RWPE2 (cell line): ENCODE data around the gene MOB3C.

Experiments
- ATAC-seq: fragments of 200-7000 bp; cut with Tn5 transposase; 3 replicates; pipeline ENCODE4 v1.9.1; 2021; ENCODE audit warnings: low read depth
- DNase-seq: peaks from one replicate; pipeline ENCODE4 v3.0.0-alpha.2; 2020; ENCODE audit warnings: low spot score
- H3K27ac ChIP-seq: fragments of 450-650 bp; 2 replicates; pipeline ENCODE4 v1.5.1; 2017; ENCODE audit warnings: mild to moderate bottlenecking; ENCODE audit not compliant: poor library complexity, severe bottlenecking
- H3K27me3 ChIP-seq: fragments of 250-450 bp; sonication (Bioruptor Pico); 2 replicates; pipeline ENCODE4 v1.5.1; 2021; ENCODE audit warnings: mild to moderate bottlenecking, moderate library complexity; ENCODE audit not compliant: insufficient read depth, poor library complexity, severe bottlenecking
- H3K36me3 ChIP-seq: fragments of 250-450 bp; sonication (Bioruptor Pico); 2 replicates; pipeline ENCODE4 v1.5.1; 2020; ENCODE audit warnings: low read depth, mild to moderate bottlenecking, moderate library complexity
- H3K4me1 ChIP-seq: fragments of 250-450 bp; sonication (Bioruptor Pico); 2 replicates; pipeline ENCODE4 v1.5.1; 2021; ENCODE audit warnings: mild to moderate bottlenecking, moderate library complexity; ENCODE audit not compliant: insufficient read depth, poor library complexity, severe bottlenecking
- H3K4me3 ChIP-seq: fragments of 250-450 bp; sonication (Bioruptor Pico); 2 replicates; pipeline ENCODE4 v1.5.1; 2021; ENCODE audit warnings: mild to moderate bottlenecking, moderate library complexity; ENCODE audit not compliant: severe bottlenecking
- H3K9me3 ChIP-seq: fragments of 250-450 bp; sonication (Bioruptor Pico); 2 replicates; pipeline ENCODE4 v1.5.1; 2021; ENCODE audit warnings: mild to moderate bottlenecking, moderate library complexity; ENCODE audit not compliant: severe bottlenecking
- CTCF ChIP-seq: fragments of 450-650 bp; IDR thresholded peaks from one replicate; pipeline ENCODE4 v1.5.1; 2017; ENCODE audit warnings: mild to moderate bottlenecking, moderate library complexity; ENCODE audit not compliant: poor library complexity, severe bottlenecking

Gene MOB3C

GRCh38 chr1:46647611-46648010, 31.0 kb upstream of the MOB3C start:
- no peak for DNase-seq

GRCh38 chr1:46646844-46647243, 30.2 kb upstream of the MOB3C start:
- no peak overlapping the region for H3K27ac ChIP-seq
- TF ChIP-seq CTCF: no peak

More at GRCh38 chr1:46647611-46648010, 31.0 kb upstream of the MOB3C start:
- H3K36me3 ChIP-seq: peaks cover 60% of the 10 kb centered on the region
- H3K4me3 ChIP-seq: no peak overlapping the region
- H3K27me3 ChIP-seq: no peaks in the 10 kb centered on the region
- peaks cover 5% of the 10 kb centered on the region for H3K4me1 ChIP-seq
- no peak for TF ChIP-seq CTCF
- H3K27ac ChIP-seq: no peak overlapping the region
- peaks cover 10% of the 10 kb centered on the region for H3K9me3 ChIP-seq
- no peak for ATAC-seq

DNA sequence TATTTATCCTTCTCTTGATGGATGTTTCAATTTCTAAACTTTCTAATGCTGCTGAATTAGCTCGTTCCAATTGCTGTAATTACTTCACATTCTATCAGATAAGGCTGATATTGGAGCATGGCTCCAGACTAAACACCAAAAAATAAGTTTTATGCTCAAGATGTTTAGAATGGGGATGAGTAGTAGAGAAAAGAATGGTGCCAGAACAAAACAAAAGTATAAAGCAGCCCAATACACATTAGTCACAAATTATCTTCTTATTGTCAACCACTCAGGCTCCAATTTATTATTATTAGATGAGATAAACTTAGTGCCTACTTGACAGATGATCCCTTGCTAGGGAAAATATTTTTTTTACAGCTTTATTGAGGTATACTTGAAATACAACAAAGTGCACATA, 29.7 kb upstream of the MOB3C start:
- Histone ChIP-seq H3K4me1 (peaks cover 5% of the 10 kb centered on the region), H3K27ac (no peak overlapping the region), H3K9me3 (peaks cover 10% of the 10 kb centered on the region), H3K27me3 (no peaks in the 10 kb centered on the region), H3K36me3 (peaks cover 53% of the 10 kb centered on the region), H3K4me3 (no peak overlapping the region)
- TF ChIP-seq CTCF: no peak
- DNase-seq (no peak), ATAC-seq (no peak)

More at GRCh38 chr1:46646844-46647243, 30.2 kb upstream of the MOB3C start:
- ATAC-seq (no peak), DNase-seq (no peak)
- peaks cover 56% of the 10 kb centered on the region for H3K36me3 ChIP-seq
- peaks cover 5% of the 10 kb centered on the region for H3K4me1 ChIP-seq
- no peaks in the 10 kb centered on the region for H3K27me3 ChIP-seq
- no peak overlapping the region for H3K4me3 ChIP-seq
- H3K9me3 ChIP-seq: peaks cover 10% of the 10 kb centered on the region

- DNase-seq (no peak), ATAC-seq (no peak)
- no peaks in the 10 kb centered on the region for H3K27me3 ChIP-seq
- H3K4me3 ChIP-seq: no peak overlapping the region
- peaks cover 10% of the 10 kb centered on the region for H3K9me3 ChIP-seq
- H3K36me3 ChIP-seq: peaks cover 51% of the 10 kb centered on the region
- peaks cover 5% of the 10 kb centered on the region for H3K4me1 ChIP-seq
- no peak overlapping the region for H3K27ac ChIP-seq
- no peak for TF ChIP-seq CTCF
These were observed 29.2 kb upstream of the MOB3C start for GRCh38 chr1:46645815-46646214.

GRCh38 chr1:46643368-46643775, 26.8 kb upstream of the MOB3C start:
- no peak for DNase-seq
- peaks cover 36% of the 10 kb centered on the region for H3K36me3 ChIP-seq

More at GRCh38 chr1:46643368-46643775, 26.8 kb upstream of the MOB3C start:
- no peaks in the 10 kb centered on the region for H3K9me3 ChIP-seq
- H3K27me3 ChIP-seq: no peaks in the 10 kb centered on the region
- no peak overlapping the region for H3K27ac ChIP-seq
- no peak overlapping the region for H3K4me3 ChIP-seq
- H3K4me1 ChIP-seq: peaks cover 13% of the 10 kb centered on the region
- no peak for TF ChIP-seq CTCF
- peak; percentile 89 for ATAC-seq
